Stimulated activated CD4-positive, alpha-beta T cell treated with anti-CD3 and anti-CD28 coated beads, Interleukin-2, amount 100 ng/mL, for 4 hours (primary cell): ENCODE measurements around the gene TMEM63C.

Source experiments
- DNase-seq: peaks from one replicate; pipeline ENCODE4 v3.0.0-alpha.2; 2020; ENCODE audit warnings: low read depth

The TMEM63C gene

DNA sequence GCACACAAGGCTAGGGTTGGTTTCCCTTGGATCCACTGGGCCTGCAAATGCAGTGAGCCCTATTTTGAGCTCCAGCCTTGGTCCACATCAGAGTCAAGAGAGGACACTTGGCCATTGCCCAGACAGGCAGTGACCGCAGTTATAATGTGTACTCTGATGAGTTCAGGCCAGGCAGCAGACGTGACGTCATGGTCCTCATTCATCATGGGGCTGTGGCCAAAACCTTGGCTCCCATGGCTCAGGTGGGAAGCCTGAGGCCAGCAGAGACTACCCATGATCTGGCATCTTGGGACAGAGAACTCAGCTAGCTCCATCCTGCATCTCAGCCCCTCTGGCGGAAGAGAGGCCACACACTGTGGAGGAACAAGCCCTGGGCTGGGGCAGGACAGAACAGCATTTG is 16.4 kb downstream of the TMEM63C start:
- DNase-seq = no peak

DNA sequence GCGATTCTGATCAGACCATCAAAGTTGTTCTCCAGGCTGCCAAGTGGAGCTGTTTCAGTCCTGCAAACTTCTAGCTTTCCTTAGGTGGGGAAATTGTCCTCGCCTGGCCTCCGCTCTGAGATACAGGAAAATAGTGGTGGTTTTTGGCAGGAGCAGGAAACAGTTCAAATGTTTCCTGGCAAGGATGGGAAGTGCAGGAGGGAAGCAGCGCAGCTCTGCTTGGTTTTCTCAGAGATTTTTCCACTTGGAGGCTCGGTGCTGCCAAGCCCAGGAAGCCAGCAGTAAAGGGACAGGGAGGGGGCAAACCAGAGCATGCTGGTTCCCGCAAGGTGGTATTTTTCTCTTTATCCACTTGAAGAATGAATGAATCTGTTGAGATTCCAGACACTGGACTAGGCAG is 17.0 kb downstream of the TMEM63C start:
- no peak for DNase-seq

DNA sequence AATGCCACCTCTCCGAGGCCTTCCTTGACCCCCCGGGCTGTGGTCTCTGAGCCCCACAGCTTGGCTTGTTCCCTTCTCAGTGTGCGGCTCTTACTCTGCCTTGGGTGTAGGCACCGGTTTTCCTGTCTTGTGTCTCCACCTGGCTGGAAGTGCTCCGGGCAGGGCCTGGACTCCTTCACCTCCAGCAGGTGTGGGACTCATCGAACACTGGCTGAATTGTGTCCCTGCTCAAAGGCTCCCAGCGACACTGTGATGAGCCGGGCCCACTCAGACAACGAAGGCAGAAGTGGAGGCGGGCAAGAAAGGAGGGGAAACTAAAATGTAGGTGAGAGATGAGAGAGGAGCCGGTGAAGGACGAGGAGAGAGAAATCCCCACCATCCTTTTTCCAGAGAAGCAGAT is 18.0 kb downstream of the TMEM63C start:
- DNase-seq = no peak

DNA sequence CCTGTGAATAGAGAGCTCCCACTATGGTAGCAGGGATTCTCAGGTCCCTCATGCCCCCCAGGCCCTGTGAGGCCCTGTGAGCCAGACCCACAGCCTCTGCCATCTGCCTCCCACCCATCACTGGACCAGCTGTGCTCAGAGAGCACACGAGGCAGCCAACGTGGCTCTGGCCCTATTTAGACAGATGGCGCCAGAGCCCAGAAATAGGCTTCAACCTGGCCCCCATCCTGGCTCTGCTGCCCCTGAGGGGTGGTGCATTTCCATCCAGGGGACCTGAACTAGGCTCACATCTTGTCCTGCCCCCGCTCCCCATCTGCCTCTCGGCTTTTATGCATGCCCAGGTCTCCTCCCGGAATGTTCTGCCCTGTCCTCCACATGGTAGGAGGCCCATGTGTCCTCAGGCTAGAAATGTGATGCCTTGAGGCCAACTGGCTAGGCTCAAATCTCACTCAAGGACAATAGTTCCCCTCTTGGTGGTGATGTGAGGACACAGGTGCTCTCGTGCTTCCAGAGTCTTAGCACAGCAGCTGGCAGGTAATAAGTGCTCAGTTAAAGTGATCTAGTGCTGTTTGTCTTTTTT is 18.9 kb downstream of the TMEM63C start:
- no peak for DNase-seq

DNA sequence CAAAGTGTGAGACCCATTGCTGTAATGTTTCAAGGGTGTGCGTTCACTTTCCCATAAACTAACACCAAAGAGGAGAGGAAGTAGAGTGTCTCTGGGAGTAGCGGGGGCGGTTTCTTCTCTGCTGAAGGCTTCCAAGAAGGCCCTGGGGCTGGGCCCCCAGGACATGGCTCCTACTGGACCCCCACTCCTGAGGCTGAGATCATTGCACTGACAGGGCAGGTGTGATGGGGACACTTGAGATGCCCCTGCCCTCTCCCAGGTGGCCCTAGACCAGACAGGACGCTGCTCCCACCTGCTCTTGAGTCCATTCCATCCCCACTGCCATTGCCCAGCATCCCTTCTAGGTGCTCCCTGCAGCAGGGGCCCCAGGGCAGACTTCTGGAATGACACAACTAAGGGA is 20.1 kb downstream of the TMEM63C start:
- no peak for DNase-seq

DNA sequence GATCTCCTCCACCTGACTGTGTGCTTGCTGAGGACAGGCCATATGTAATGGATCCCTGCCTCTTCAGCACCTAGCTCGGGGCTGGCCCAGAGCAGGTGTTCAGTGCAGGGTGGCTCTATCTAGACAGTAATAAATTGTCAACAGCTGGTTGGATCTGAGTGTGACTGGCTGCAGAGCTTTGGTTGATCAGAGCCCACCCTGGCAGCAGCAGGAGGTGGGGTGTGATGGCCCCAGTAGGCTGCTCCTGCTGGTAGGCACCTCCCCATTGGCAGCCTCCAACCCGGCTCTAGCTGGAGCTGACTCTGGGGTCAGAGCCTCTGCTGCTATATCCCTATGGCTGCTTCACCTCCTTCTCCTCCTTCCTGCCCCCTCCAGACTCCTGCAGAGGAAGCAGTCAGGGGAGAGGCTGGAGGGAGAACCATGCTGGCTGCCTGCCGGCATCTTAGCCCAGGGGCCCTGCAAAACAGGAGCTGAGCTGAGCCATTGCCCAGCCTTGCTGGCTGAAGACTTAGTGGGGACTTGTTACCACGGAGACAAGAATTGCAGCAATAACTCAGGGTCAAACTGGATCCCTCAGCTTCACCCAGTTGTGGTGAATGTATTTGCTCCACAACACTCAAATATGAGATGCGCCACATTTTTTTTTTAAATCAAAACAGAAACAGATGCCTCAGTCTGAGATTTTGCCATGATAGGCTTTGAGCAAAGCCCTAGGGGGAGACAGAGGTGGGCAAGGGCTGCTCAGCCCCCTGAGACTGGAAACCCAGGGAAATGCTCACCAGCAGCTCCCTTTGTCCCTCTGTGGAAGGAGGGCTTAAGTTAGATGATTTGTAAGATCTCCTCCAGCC is 22.2 kb downstream of the TMEM63C start:
- no peak for DNase-seq

DNA sequence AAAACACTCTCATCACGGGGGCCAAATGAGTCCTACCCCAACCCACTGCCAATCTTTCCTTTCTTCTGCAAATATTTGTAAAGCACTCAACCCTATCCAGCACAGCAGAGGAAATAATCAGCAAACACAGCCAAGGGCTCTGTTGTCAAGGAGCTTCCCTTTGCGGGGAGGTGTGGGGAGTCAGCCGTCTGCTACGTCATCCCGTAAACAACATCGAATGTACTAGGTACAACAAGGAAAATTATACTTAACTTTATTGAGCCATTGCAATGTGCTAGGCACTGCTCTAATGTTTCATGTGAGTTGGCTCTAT is 22.8 kb downstream of the TMEM63C start:
- DNase-seq = no peak

DNA sequence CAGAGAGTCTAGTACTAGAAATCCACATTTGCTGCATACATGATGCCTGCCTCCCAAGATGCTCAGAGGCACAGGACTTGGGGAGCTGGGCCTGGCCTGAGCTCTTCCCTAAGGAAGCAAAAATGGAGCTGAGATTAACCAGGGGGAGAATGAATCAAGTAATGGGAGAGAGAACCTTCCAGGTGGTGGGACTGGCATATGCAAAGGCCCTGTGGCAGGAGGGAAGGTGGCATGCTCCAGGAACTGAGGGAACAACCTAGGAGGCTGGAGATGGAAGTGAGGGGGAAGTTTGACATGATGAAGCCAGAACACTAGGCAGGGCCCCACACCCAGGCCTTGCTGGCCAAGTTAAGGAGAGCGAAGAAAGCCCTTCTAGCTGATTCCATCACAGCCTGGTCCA is 23.3 kb downstream of the TMEM63C start:
- DNase-seq = no peak

DNA sequence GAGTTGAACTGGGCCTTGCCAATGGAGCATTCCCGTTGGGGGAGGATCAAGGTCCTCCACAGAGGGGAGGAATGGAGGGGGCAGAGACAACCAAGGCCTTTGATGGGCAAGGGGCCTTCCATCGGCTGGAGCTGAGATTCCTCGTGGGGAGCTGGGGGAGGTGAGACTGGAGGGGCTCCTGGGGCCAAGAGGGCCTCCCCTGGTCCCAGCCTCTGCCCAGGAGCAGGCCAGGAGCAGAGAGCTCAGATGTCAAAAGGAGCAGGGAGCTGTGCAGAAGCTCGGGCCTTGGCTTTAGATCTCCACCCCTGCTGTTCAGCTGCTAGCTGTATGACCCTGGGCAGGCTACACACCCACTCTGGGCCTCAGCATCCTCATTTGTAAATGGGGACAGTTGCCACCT is 24.0 kb downstream of the TMEM63C start:
- DNase-seq = no peak

DNA sequence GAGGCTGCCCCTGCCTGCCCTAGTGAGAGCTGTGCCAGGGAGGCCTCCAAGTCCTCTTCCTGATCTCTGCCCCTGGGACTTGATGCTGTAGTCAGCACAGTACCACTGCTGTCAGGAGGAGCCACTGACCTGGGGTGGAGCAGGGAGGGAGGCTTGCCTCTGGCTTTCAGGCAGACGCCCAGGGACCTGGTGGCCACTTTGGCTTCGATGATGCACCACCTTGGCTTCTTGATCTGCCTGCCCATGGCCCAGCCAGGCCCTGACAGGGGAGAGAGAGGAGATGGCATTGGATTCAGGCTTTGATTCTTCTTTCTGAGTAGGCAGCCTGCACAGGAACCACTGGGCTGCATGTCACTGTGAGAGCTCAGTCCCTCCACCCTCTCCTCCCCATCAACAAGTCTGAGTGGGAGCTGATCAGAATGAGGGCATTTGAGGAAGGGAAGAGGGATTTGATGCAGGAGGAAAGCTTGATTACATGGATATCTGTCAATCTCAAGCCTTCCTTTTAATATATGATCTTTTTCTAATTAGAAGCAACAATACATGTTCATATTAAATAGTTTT is 24.7 kb downstream of the TMEM63C start:
- DNase-seq = no peak

DNA sequence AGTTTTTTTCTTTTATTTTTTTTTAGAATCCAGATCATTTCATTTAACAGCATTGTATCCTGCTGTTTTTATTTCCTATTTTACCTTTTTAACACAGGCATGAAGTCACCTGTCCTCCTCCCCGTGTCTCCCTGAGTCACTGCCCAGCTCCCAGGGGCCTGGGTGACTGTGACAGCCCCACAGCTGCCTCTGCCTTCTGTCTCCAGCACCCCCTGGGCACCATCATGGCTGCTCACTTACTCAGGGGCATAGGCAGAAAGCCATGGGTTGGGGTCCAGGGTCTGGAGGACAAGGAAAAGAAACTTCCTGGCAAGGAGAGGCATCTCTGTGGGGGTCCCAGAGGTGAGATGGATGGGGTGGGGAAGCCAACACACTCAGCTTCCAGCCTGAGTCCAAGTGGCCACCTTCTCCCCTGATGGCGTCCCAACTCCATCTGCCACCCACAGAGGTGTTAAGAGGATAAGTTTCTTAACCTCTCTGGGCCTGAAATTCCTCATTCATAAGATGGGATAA is 25.3 kb downstream of the TMEM63C start:
- no peak for DNase-seq

DNA sequence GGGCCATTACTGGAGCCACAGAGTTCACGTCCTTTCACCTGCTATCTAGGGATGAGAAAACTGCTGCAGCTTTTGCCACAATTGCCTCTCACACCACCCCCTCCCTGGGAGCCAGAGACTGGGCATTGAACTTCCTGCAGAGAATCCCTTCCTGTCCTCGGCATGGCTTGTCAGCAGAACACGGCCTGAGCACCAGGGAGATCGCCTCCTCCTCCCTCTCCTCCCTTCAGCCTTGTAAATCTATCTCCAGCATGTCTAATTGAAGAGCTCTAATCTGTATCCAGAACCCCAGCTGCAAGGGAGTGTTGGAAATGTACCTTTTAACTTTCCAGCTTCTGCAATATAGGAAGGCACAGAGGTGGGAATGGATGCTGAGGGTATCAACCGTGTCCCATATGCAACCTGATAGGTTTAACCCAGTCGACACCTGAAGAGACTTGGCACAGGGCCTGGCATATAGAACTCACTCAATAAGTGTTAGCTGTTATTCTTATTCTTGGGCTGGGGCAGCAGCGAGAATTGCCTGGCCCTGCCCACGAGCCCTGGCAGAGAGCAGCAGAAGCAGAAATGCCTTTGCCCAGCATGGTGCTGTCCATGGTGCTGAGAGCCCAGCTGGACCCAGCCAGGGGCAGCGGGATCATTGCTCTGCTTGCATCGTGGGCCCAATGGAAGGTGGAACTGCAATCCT is 26.8 kb downstream of the TMEM63C start:
- DNase-seq = no peak

DNA sequence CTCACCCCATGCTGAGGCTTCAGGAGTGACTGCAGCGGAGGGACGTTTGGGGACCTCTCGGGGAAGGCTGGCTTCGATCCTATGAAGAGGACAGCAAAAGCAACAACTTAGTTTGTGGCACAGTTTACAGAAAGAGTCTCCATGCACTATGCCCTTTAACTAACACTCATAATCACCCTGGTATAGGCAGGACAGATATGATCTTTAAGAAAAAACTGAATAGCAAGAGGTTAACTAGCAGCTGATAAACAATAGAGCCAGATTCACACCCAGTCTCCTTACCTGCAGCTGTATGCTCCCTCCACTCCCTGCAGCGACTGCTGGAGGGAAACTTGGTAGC is 27.4 kb downstream of the TMEM63C start:
- no peak for DNase-seq

DNA sequence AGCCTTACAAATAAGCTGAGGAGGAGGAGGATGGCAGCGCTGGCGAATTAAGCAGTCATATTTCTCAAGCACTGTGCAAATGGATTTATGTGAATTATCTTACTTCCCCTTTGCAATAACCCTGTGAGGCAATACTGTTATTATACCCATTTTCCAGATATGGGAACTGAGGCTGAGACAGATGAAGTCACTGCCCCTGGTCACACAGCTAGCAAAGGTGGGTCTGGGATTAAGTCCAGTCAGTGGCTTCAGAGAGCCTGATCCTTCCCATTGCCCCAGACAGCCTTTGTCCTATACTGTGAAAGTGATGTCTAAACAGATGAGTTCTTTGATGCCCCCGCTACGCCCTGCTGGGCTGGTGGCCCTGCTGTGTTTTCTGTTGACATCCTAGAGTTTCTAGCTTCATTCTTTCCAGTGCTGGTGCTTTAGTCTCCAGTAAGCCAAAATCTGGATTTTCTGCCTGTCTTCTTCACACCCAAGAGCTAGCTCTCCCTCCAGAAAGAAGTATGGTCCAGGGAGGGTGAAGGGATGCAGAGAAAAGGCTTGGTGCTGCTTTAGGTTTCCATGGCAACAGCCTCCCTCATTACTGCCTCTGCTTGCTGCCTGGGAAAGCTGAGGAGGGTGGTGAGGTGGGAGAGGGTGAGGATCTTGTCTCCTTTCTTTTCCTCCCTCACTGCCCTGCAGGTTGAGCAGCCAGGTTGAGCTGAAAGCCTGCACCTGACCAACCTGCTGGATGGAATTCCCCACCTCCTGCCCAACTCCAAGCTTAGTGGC is 30.7 kb downstream of the TMEM63C start:
- DNase-seq = no peak

DNA sequence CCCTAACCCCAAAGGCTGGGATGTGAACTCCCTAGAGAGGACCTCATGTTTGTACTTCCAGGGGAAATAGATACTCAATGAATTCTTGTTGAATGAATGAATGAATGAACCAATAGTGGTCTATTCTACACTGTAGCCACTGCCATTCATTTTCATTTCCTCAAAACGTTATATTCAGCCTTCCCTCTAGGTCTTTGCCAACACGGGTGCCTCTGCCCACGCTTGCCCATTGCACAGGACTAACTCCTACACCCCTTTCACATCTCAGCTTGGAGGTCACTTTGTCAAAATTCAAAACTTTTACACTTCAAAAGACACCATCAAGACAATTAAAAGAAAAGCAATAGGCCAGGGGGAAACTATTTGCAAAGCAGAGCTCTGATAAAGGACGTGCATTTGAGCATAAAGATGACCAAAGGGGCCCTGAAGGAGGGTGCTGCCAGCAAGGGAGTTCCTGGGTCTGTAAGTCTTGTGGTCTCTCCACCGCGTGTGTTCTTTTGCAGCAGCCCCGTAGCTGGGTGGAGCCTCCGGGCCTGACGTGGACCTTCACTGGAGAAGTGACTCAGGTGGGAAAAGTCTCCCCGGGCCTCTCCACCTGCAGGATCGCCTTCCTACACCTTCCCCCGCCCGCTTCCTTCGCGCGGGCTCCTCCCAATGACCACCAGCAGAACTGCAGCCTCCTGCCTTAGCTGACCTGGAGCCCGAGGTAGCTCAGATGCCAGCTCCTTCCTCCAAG is 31.5 kb downstream of the TMEM63C start:
- no peak for DNase-seq

DNA sequence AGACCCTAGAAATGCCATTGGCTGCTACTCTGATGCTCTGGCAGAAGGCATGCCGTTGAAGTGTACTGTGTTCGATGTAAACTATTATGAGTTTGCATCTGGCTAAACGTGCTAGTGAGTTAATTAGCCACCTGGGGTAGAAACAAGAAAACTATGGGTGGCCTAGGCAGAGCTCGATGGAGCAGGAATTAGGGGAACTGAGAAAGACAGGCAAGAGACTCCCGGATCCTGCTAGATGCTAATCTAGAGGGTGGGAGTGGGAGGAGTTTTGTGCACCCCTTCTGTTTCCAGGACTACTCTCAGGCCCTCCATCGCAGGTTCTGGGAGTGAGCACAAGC is 32.0 kb downstream of the TMEM63C start:
- no peak for DNase-seq

DNA sequence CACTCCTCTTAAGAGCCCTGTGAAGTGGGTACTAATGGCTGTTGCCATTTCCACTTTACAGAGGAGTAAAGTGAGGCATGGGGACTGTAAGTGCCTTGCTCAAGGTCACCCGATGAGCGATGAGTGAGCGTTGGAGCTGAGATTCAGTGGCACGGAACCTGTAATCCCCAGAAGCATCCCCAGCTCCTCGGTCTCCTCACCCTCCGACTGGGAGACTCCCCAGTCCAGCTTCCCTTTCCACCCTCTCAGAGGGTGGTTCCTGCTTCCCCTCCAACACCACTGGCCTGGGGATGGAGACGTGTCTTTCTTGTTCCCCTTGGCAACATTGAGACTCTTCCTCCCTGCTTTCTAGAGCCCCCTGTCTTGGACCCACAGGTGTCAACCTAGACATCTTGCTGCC is 32.6 kb downstream of the TMEM63C start:
- DNase-seq = no peak

DNA sequence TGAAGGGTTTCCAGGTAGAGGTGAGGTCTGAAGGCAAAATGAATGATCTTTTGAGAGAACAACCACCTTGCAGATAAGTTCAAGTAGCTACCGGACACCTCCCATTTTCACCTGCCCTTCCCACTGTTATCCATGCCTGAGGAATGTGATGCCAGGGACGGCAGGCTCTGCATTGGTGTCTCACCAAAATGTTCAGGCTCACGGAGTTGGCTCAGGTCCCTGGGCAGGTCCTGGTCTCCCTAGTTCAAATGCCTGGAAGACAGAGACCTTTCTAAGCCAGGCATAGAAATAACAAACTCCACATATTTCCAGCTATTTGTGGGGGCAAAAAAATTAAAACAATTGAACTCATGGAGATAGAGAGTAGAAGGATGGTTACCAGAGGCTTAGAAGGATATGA is 36.0 kb downstream of the TMEM63C start:
- no peak for DNase-seq

DNA sequence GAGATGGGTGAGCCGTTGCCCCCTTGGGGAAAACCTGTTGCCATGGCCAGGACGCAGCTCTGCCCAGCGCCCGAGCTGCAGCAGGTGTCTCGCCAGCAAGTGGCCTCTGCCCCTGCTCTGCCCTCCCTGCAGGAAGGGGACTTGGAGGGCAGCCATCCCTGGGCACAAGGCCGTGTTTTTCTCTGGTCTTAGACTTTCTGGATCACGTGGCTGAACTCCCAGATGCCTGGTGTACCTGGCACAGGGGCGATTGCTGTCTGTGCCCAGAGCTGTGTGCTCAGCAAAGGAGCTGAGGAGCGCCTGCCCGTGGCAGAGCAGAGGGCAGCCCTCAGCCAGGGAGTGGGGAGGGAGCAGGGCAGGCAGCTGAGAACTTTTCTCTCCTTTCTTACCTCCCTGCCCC is 38.0 kb downstream of the TMEM63C start:
- no peak for DNase-seq

DNA sequence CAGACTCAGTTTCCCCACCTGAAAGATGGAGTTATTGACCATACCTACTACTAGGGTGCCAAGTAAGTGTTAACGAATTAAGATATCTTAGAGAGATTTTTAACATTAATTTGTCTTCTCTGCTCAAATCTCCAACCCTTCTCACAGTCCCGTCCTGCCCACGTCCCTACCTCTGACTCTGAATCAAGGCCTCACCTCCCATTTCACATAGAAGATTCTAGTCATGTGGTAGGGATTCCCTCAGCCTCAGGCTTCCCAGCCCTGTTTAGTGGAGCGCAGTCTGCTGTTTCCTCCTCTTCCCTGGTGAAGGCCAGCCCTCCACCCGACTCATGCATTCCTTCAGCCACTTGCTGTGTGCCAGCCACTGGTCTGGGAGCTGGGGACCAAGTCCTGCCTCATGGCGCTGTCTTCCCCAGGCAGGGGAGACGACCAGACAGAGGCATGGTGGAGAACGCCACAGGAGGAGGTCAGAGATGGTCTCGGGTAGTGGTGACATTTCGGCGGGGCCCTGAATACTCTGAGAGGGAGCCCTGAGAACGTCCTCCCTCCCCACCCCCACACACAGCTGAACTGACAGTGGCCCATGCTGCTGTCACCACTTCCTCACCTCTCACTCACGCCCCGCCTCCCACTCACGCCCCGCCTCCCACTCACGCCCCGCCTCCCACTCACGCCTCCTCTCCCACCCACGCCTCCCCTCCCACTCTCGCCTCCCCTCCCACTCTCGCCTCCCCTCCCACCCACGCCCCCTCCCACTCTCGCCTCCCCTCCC is 38.8 kb downstream of the TMEM63C start:
- DNase-seq = no peak
